Psoas muscle (tissue), 8 donors: ENCODE results near the gene TIFAB. TPM values are rescaled to one million over a fixed set of nuclear protein-coding genes. Genes with fewer than 3 reads are reported as not detected.

Source experiments
- ATAC-seq, 4 donors: fragments of 200-7000 bp; cut with Tn5 transposase; one replicate each; pipeline ENCODE4 v1.9.1; 2020; ENCODE audit warnings: moderate library complexity in 3 of 4, mild to moderate bottlenecking in 2 of 4
- DNase-seq, 2 donors: peaks; one replicate each; pipeline ENCODE4 v3.0.0-alpha.2; 2020
- H3K27ac ChIP-seq: fragments of 200-600 bp; one replicate; pipeline ENCODE4 v1.8.0; 2022
- H3K27me3 ChIP-seq, 3 donors: fragments of 200-600 bp in 1 of 3; one replicate each; pipeline versions ENCODE4 v1.6.1 to v1.8.0; 2013 to 2022; ENCODE audit warnings: low read length in 2 of 3, mild to moderate bottlenecking in 2 of 3, moderate library complexity in 1 of 3; ENCODE audit not compliant: insufficient read depth in 3 of 3
- H3K36me3 ChIP-seq, 2 donors: fragments of 200-600 bp in 1 of 2; one replicate each; pipeline versions ENCODE4 v1.6.1 to v1.8.0; 2013 to 2022; ENCODE audit warnings: low read depth in 1 of 2, mild to moderate bottlenecking in 1 of 2, moderate library complexity in 1 of 2; ENCODE audit not compliant: insufficient read depth in 1 of 2
- H3K4me1 ChIP-seq: fragments of 200-600 bp; one replicate; pipeline ENCODE4 v1.8.0; 2022
- H3K4me3 ChIP-seq: fragments of 200-600 bp; one replicate; pipeline ENCODE4 v1.8.0; 2022; ENCODE audit warnings: mild to moderate bottlenecking
- H3K9me3 ChIP-seq: fragments of 200-600 bp; one replicate; pipeline ENCODE4 v1.8.0; 2022
- CTCF ChIP-seq: fragments of 200-600 bp; IDR thresholded peaks from one replicate; pipeline ENCODE4 v1.8.0; 2022; ENCODE audit warnings: antibody characterized with exemption
- WGBS, 3 donors: extraction: QIAGEN DNeasy Blood & Tissue Kit; methylation state at CpG; one replicate each; pipeline versions ENCODE4 v1.1.6 to v1.1.7; 2013; 5-methylcytosine and 5-hydroxymethylcytosine counted together
- intact Hi-C, 2 donors: fragments of 100-400 bp; cut with DNase I; formaldehyde crosslinking; loops; one replicate each; pipeline versions ENCODE4 v1.11.0 to v1.14.2; 2022
- polyA plus RNA-seq, 3 donors: library from polyadenylated mRNA; stranded (reverse); fragments of 200-250 nt; gene quantifications; one replicate each; pipeline ENCODE4 v1.2.3, GENCODE V29; 2013
- total RNA-seq, 4 donors: library from RNA; stranded (reverse); fragmentation: NEBNext Ultra II Directional in 2 of 4; extraction: Animal tissue kit (Norgen Biotek cat#: 25700) in 2 of 4; gene quantifications; one replicate each; pipeline versions ENCODE4 v1.2.1 to v1.2.4, GENCODE V29; 2021 to 2023
- donor health status: healthy with polysubstance abuse.
- donor health status: DM: no; HTN: no; CAD: no; lungs with moderate emphysema.
- donor health status: Bipolar disorder and iron deficiency.
- donor health status: healthy.
- donor health status: DM: yes; HTN: yes; CAD: no.
- donor health status: DM: no; HTN: no; CAD: no.
- donor health status: DM: no; HTN: no; CAD: no.
- donor health status: DM: yes; HTN: yes; CAD: no.

Gene TIFAB
- total and polyA plus RNA-seq, 7 donors: under 0.01 TPM; not detected in 6

- H3K4me1 ChIP-seq: peaks cover 14% of the 10 kb centered on the region
- H3K9me3 ChIP-seq: no peaks in the 10 kb centered on the region
- peak; percentile 31 to 59 (median 52) for ATAC-seq
- peaks cover 3 to 47% (median 20%) of the 10 kb centered on the region in 3 donors for H3K27me3 ChIP-seq
- H3K4me3 ChIP-seq: no peak overlapping the region
- intact Hi-C loops: no loop called here
- no peak overlapping the region for H3K27ac ChIP-seq
- no peak for DNase-seq
- 73 to 82% (median 74%) methylated on average over 8 of the region's 8 CpGs for WGBS, 3 donors
- TF ChIP-seq CTCF: no peak
- H3K36me3 ChIP-seq: no peaks in the 10 kb centered on the region
Measured at GRCh38 chr5:135493406-135494180, 41.4 kb upstream of the TIFAB start.

DNA sequence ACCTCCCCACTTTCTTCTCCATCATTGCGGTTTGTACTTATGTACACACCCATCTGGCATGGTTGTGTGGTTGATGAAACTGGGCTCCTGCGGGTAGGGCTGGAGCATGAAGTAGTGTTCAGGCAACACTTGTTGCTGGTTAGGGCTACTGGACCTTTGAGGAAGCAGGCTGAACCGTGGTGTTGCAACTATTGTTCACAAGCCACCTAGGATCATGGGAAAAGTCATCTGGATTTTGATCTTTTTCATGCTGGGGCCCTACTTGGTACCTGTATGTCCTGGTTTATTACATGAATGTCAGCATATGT lies 40.1 kb upstream of the TIFAB start:
- intact Hi-C loops: no loop called here
- no peaks in the 10 kb centered on the region for H3K36me3 ChIP-seq
- no peak for ATAC-seq
- no peak overlapping the region for H3K27ac ChIP-seq
- no peaks in the 10 kb centered on the region for H3K9me3 ChIP-seq
- no peak for DNase-seq
- peaks cover 14% of the 10 kb centered on the region for H3K4me1 ChIP-seq
- no peak overlapping the region for H3K4me3 ChIP-seq
- WGBS, 3 donors: 64 to 69% (median 66%) methylated on average over 3 of the region's 3 CpGs
- H3K27me3 ChIP-seq: peaks cover 3 to 60% (median 28%) of the 10 kb centered on the region in 3 donors
- no peak for TF ChIP-seq CTCF

GRCh38 chr5:135491552-135492318 lies 39.6 kb upstream of the TIFAB start:
- intact Hi-C loops: no loop called here
- Histone ChIP-seq H3K27ac (no peak overlapping the region), H3K4me1 (peaks cover 14% of the 10 kb centered on the region), H3K4me3 (no peak overlapping the region), H3K9me3 (no peaks in the 10 kb centered on the region), H3K36me3 (no peaks in the 10 kb centered on the region), H3K27me3 (peaks cover 3 to 66% (median 28%) of the 10 kb centered on the region in 3 donors)
- TF ChIP-seq CTCF: no peak
- ATAC-seq (no peak), DNase-seq (no peak)
- 17 to 29% (median 25%) methylated on average over 40 of the region's 40 CpGs for WGBS, 3 donors

DNA sequence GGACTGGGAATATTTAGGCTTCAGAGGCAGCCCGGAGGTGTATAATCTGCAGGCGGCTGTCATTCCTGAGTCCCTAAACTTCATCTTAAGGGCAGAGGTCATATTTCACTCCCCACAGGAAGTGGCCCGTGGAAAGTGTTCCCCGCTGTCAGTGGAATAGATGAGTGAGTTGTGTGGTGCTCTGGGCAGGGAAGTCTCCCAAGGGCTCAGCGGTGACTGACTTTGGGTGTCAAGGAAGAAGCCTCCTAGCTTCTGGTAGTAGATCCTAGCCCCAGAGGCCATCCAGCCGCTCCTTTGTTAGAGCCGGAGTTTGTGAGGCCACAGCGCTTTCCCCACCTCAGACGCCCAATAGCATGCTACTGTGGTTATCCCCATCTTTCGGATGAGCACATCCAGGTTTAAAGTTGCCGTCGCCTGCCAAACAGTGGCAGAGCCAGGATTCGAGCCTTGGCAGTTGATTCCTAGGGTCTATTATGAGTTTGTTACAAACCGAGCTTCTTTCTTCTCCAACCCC lies 38.9 kb upstream of the TIFAB start:
- TF ChIP-seq CTCF: no peak
- Histone ChIP-seq H3K36me3 (no peaks in the 10 kb centered on the region), H3K4me1 (peaks cover 14% of the 10 kb centered on the region), H3K4me3 (no peak overlapping the region), H3K27ac (no peak overlapping the region), H3K9me3 (no peaks in the 10 kb centered on the region), H3K27me3 (peaks cover 3 to 72% (median 28%) of the 10 kb centered on the region in 3 donors)
- no peak for DNase-seq
- no peak for ATAC-seq
- intact Hi-C loops: no loop called here
- 36 to 55% (median 47%) methylated on average over 14 of the region's 14 CpGs for WGBS, 3 donors
